HL-60 (cell line): ENCODE measurements around the gene NCAPD3.

ENCODE experiments used
- CTCF ChIP-seq: IDR thresholded peaks from one replicate; pipeline ENCODE4 v1.5.1; 2011; ENCODE audit warnings: low read length, control low read depth, inconsistent platforms; ENCODE audit not compliant: insufficient read depth
- GABPA ChIP-seq: IDR thresholded peaks from 2 replicates; pipeline ENCODE4 v1.6.1; 2012; ENCODE audit warnings: low read depth
- POLR2AphosphoS5 ChIP-seq: IDR thresholded peaks from 2 replicates; pipeline ENCODE4 v1.6.1; 2012; ENCODE audit warnings: low read depth
- REST ChIP-seq: IDR thresholded peaks from 2 replicates; pipeline ENCODE4 v1.6.1; 2012; ENCODE audit warnings: low read depth; ENCODE audit not compliant: insufficient replicate concordance

- no peak for TF ChIP-seq CTCF
- no peak for TF ChIP-seq POLR2AphosphoS5
- TF ChIP-seq REST = no peak
- no peak for TF ChIP-seq GABPA
Measured at GRCh38 chr11:134119094-134119493, 104.7 kb downstream of the NCAPD3 start.
